Activated CD8-positive, alpha-beta memory T cell treated with anti-CD3 and anti-CD28 coated beads for 1 hour (primary cell): ENCODE results near the gene CSTF1.
"Not testable (repeated sequence)": the region's sequence is repeated elsewhere in the genome, so short reads cannot be mapped to it uniquely, and the experiment has no call there.

ENCODE experiments used
- DNase-seq, 2 donors: peaks; one replicate each; pipeline ENCODE4 v3.0.0-alpha.2; 2020; ENCODE audit warnings: low read depth in 1 of 2; ENCODE audit errors: extremely low read depth in 1 of 2

CSTF1 gene

DNA sequence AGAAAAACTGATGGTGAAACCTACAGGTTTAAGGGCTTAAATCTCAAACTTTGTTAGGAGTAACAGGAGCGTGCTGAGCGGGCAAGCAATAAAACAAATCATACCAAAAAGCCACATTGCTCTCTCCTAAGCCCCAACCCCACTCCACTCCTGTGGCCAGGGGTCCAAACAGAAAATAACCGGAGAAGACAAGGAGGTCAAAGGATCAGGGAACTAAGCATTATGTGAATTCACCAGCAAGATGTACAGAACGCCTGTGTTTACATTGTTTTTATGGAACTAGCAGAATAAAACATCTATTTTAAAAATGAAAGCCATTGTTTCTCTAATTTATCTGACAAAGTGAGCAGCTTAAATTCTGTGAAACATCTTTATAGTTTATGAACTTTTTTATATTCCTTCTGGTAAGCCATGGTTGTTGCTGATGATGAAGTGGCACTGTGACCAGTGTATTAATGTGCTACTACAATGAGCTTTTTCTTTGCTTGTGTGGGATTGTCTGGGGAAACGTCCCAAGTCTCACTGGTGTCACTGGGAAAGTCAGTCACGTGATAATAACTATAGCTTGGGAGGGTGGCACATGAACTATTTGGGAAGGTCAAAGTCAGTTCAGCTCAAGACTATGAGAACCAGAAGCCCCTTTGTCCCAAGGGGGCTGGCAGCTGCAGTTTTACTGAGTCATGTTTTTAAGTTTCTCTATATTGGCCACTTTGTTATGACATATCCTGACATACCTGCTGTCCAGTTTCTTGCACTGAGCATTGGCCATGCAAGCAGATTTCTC is 23.9 kb upstream of the CSTF1 start:
- DNase-seq = no peak

DNA sequence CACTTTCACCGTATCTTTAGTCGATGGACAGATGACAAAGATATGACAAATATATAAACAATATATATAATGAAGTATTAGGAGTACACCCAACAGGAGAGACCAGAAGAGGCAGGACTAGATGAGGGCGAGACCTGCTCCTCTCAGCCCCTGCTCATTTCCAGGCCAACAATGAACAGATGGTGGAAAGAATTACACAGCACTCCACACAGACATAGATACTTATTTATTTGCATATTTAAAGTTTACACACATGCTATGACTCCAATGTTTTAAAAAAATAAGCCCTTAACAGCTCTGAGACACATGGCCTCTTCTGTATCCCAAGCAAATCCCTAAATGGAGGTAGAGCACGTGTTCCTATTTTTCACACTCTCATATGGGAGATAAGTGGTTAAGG is 23.3 kb upstream of the CSTF1 start:
- no peak for DNase-seq

DNA sequence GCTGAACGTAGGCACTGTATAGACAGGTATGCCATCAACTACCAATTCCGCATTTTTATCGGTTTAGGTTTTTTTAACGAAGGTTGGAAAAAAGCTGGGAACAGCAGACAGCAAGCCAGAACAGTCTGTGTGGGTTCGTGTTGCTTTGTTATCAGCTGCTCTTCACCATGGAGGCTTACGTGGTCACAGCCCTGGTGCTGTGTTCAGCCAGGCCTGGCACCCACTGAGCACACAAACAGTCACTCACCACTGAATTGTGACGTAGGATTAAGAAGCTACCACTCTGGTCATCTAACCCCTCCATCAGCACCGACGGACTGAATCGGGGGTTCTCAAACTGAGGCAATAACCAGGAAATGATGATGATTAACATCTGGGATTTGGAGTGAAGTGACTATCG is 20.5 kb upstream of the CSTF1 start:
- DNase-seq = no peak

DNA sequence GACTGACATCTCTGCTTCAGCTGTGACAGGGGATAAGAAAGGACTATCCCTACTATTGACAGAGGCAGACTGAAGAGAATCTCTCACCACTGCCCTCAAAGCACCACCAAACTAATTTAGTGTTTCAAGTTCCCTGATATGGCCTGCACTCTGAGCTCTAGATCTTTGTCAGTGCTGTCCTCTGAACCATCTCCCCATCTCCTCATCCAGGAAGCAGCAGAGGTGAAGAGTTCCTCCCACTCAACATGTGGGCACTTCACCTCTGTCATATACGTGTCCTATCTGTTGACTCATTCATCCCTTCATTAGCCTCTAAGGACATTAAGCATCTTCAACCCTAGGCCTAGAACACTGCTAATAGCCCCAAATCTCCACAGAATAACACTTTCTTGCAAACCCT is 19.6 kb upstream of the CSTF1 start:
- DNase-seq = no peak

DNA sequence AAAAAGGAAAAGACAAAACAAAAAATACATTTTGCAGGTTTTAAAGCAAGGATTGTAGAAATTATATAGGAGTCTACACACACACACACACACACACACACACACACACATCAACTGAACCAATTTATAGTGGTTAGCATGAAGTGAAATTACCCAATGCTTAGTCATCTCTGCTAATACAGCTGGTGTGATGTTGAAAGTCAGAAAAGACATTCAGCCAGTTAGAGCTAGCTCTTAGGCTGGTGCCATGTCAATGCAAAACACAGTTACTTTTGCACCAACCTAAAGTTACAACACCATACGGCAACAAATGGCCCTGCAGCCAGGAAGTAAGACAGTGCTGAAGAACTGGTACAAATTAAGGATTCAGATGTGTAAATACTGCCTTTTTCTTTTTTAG is 18.5 kb upstream of the CSTF1 start:
- no peak for DNase-seq

DNA sequence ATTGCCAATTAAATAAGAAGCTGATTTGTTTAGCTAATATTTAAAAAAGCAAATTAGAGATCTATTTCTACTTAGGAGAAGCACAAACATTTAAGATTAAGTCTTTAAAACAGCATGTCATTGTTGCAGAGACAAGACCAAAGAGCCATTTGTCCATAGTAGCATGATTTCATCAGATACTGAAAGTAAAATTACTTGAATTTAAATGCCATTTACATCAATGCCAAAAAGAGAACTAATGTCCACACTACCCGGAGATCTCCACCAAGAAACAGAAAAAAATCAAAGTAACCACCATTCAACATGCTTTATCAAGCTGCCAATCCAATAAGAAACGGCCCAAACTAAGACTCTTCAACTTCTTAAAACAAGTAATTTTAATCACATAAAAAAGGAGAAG is 16.1 kb upstream of the CSTF1 start:
- no peak for DNase-seq

DNA sequence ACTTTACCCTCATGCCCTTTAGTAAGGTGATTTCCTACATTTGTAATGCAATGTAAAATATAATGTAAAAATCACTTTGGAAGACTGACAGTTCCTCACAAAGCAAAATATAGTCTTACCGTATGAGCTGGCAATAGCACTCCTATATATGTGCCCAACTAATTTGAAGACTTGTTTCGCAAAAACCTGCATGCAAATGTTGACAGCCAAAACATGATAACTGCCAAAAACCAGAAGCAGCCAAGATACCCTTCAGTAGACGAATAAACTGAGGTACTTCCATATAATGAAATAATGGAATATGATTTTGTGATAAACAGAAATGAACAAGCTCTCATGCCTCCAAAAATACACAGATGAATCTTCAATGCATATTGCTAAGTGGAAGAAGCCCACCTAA is 14.1 kb upstream of the CSTF1 start:
- DNase-seq = no peak

DNA sequence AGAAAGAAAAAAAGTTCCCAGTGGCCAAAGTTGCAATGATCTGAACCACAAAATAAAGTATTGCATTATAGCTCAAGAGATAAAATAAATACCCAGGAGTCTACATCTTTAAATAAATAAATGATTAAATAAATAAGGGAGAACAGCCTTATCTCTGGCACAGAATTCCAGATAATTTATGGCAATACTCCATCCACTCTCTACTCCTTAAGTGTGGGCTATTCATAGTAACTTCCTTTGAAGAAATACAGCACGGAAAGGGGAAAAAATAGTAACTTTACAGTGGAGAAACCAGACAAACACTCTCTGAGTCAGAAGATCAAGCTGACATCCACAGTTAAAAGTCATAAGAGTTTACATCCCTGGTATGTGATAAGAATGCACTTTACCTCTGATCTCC is 12.1 kb upstream of the CSTF1 start:
- no peak for DNase-seq

DNA sequence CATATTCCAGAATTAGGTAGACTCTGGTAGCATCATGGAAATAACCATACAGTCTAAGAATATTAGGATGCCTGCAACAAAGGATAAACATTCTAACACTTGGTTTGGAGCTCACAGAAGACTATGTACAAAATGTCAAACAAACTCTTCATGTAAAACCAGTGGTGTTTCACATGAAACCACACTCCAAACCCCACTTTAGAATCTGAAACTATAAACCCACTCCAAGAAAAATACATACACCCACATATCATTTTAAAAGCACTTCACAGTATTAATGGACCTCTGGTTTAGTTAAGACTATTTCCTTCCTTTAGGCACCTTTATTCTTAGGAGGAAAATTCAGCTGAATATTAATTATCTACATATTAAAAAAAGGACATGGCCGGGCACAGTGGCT is 10.9 kb upstream of the CSTF1 start:
- DNase-seq = no peak

DNA sequence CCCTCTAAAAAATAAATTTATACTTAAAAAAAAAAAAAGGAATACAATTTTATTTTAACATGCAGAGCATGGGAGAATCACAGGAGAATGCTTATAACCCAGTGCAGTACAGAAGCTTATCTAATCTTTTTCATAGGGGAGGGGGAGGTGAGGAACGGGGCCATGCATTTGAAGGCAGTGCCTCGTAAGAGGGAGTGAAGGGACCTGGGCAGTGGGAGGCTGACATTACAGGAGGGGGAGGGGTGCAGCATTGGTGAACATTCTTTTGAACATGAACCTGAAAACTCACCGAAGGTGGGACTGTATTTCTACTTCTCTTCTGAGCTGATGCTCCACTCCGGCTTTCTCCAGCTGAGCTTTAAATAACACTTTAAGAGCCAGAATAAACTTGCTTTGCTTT is 9.7 kb upstream of the CSTF1 start:
- no peak for DNase-seq

DNA sequence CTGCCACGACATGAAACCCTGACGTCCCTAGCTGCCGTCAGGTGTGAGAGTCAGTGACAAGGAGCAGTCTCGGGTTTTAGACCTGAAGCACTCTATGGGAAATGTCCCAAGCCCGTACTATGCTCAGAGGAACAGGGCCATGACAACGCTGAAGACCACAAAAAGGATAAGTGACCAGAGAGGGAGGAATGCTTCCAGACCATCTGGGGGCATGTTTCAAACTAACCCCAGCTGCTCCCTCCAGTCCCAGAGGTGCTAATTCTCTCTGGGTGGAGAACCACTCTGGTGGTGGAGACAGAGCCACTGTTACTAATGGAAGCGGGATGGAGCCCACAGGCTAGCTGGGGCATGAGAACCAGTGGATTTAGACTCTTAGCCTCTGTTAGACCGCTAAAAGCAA is 9.1 kb upstream of the CSTF1 start:
- no peak for DNase-seq

DNA sequence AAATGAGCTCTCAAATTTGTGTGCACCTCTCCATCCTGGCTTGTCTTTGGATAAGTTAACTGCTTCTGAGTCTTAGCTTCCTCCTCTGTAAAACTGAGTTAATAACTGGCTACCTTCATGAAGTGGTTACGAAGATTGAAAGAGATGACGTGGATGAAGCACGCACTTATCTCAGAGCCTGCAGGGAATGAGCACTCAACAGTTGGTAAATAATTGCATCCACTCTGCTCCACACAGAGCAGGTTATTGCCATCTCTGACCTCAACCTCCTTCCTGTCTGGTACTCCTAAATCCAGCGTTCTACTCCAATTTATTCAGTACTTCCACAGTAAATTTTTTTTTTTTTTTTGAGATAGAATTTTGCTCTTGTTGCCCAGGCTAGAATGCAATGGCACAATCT is 7.3 kb upstream of the CSTF1 start:
- no peak for DNase-seq

DNA sequence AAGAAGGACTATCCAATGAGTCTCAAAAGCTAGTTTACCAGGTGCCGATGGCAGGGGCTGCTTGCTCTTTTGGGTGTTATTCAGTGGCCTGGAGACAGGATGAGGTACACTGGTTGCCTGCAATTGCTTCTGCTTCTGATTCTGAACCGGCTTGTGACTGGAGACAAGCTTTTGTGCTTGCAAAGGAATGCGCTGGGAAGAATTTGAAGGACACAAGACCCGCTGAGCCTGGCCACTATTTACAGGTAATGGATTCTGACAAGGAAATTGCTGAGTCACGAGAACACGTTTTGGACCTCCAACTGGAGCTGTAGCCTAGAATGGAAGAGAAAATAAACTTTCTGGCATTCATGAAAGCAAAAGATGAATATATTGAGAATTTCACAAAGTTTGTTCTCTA is 6.2 kb upstream of the CSTF1 start:
- no peak for DNase-seq

DNA sequence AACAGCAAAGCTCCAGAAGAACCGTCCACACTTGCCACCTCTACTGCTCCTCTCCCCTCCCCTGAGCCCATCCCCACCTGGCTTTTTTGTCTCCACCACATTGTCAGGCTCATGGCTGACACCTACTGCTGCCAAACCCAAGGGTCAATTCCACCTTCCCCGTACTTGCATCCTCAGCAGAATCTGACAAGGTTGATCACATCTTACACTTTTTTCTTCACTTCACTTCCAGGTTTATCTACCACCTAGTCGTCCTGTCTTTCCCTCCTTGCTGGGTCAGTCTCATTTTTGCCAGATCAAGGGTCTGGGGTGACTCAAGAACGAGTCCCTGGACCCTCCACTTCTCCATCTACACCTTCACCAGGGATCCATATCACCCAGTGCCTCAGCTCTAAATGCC is 3.6 kb upstream of the CSTF1 start:
- no peak for DNase-seq

DNA sequence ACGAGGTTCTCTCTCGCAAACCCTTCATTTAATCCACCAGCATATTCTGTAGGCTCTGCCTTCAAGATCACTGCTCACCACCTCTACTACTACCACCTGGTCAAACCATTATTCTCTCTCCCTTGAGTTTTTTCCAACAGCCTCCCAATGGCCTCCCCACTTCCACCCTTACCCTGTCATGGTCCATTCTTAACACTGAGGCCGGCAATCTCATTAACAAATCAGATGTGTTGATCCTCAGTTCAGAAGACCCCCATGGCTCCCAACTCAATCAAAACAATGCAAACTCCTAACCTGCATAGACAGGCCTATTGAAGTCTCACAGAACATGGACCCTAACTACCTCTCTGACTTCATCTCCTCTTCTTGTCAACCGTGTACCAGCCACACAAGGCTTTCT is 2.6 kb upstream of the CSTF1 start:
- DNase-seq = no peak

DNA sequence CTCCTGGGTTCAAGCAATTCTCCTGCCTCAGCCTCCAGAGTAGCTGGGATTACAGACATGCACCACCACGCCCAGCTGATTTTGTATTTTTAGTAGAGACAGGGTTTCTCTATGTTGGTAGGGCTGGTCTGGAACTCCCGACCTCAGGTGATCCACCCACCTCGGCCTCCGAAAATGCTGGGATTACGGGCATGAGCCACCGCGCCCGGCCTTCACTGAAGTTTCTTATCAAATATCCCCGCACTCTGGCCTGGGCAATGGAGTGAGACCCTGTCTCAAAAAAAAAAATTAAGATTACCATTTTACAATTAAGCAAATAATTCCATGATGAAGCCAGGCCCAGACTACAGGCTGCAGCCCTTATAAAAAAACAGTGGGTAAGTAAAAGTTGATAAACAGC is 2.0 kb upstream of the CSTF1 start:
- not testable (repeated sequence) for DNase-seq

DNA sequence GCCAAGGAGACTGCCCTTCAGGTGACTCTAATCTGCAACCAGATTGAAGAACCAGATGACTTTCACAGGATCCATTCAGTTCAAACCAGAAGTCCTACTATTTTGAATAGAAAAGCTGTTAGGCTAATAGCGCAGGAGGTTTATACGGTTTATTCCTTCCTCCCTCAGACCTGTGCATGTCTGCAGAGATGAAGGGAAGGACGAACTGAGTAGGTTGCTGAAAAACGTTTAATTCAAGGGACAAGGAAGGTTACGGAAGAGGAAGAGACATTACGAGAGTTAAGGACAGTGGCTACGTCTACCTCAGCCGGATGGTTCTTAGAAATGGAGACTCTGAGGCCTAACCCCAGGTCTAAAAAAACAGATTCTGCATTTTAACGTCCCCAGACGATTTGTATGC is 1.4 kb upstream of the CSTF1 start:
- DNase-seq = no peak

DNA sequence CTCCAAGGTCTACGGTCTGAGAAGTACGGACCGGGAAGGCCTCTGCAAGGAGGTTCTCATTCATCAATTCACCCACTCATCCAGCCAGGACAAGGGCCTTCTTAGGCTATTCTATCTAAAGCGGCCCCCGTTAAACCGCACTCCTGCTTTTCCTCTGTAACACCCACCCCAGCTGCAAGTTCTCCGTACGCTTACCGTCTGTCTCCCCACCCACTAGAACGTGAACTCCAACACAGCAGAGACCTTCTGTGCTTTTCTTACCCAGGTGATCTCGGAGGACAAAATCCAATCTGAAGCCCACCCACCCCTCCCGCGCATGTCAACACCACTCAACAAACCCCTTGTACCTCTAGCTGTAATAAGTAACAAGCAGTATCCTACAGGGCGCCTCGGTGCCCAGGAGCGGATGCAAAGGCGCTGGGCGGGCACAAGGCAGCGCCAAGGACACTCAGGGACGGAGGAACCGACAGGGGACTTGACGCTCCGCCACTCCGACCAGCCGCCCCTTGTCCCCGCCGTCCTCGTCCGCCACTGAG is 781 bp upstream of the CSTF1 start:
- no peak for DNase-seq

DNA sequence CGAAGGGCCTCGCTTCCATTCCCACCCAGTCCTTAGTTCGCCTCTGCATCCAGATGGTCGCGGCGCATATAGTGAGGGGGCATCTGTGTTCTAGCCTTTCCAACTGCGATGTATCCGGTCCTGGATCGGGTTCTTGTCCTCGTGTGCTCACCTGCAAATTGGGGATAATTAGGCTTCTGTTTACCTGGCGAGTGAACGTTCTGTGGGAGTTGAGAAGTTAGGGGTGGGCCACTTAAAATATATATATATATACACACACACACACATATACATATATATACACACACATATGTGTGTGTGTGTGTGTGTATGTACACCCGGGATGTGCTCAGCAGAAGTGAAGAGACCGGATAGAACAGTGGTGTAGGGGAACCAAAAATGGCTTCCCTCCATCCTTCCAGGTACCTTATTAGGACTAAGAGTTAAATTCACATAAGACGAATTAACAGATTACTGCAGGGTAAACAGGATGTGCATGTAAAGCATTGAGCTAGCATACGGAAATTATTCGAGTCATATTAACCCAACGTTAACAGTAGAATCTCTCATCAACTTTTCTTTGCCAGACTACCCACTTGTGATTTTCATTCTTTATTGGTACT is 537 bp downstream of the CSTF1 start:
- no peak for DNase-seq

DNA sequence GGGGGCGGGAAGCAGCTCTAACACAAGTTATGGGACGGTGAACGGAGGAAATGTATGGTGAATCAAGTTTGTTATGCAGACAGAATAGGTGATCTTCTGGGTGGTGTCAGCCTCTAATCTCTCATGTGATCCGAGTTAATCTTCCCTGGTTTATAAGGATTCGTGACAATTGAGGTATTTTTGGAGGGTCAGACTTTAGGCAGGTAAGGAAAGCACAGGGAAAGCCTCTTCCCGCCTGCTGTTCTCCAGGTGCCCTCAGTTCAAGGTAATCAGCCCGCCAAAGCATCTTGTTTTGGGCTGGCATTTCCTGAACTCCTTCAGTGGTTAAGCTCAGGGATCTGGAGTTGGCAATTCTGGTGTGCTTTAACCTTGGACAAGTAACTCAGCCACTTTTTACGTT is 1.2 kb downstream of the CSTF1 start:
- DNase-seq = no peak

DNA sequence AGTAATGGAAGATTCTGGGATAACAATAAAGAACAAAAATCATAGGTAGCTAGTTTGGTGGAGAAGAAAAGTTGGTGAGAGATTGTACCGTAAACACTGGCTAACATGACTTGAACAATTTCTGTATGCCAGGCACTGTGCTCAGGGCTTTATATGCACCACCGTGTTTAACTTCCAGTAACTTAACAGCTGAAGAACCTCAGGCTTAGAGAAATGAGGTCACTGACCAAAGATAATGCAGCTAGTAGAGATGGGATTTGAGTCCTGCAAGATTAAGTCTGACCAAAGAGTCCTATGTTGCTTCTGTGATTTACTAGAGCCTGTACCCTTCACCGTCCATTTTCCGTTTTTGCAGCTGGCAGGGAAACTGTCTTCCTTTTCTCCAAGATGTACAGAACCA is 2.7 kb downstream of the CSTF1 start:
- DNase-seq = no peak

DNA sequence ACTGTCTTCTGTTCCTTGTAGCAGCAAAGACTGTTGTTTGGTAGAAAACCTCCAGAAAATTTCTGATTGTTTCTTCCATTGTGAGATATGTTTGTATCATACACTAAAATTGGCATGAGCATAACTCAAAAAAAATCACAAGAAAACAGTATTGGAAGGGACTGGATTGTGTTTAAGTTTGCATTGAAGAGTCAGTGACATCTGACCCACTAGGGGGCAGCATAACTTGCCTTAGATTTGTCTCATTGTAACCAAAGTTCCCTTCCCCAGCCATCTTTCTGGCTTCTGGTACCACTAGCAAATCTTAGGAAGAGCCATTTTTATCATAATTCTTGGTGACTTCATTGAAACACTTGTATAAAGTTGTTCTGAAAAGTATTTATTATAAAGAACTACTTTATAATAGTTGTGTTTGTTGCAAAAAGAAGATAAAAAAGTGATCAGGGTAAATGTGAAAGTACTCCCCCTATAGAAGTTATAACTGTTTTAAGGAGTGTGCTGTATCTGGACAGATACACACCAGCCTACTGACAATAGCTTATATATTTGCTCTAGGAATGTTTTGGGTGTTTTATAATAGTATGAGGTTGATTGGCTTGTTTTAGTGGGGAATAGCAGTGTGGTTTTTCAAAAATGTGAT is 7.7 kb downstream of the CSTF1 start:
- DNase-seq = peak; percentile 32 to 35
